GM18519 (cell line): ENCODE measurements around the gene FAM171A1.
"Not testable (repeated sequence)": the region's sequence is repeated elsewhere in the genome, so short reads cannot be mapped to it uniquely, and the experiment has no call there.

Source experiments
- ATAC-seq: cut with Tn5 transposase; IDR thresholded peaks from one replicate; pipeline ENCODE4 v1.9.1; 2021; ENCODE audit warnings: mild to moderate bottlenecking, moderate library complexity; ENCODE audit not compliant: unreplicated experiment, low FRiP score

FAM171A1 gene

DNA sequence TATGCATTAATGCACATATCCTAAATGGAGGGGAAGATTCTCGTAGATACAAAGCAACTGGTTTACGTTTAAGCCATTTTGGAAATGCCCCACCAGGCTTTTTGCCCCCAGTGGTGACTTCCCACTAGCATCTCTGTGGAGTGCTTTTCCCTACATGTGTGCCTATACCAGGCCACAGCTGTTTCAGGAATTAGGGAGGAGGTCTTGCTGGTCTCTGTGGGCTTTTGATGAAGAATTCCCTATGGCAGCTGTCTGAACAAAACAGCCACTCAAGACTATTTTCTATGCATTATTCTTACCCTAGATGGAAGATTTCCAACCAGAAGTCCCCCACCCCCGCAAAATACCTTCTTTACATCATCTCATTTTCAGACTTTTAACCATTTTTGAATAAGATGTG lies 150.6 kb downstream of the FAM171A1 start:
- ATAC-seq, result no peak

DNA sequence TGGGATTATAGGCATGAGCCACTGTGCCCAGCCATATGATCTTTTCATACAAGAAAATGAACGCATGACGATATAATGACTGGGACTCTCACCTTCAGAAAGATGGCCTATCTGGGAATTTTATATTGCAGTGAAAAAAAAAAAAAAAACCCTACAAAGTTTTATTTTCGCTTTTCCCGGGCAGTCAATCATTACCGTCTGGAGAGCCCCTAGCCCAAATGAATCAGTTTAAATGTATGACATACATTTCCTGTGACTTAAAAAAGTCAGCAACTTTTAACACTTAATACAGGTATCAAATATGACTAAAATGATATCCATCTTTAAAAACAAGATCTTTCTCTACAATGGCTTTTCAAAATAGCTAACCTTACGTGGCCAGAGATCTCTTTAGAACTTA lies 154.4 kb downstream of the FAM171A1 start:
- ATAC-seq, result no peak

DNA sequence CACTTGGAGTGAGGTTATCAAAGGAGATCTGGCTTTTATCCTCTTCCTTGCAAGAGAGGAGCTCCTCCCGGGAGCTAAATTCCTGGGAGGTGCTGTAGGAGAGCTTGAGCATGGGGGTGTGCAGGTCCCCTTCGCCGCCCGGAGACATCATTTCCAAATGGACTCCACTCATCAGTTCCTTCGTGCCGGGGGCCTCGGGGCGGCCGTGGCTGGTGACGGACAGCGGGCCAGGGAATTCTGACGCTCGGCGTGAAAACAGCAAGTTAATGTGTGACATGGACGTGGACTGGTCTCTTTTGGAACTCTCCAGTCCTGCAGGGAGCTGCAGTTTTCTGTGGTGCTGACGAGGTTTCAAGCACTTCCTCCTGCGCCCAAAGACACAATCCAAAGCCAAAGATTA lies 156.9 kb downstream of the FAM171A1 start:
- ATAC-seq, result no peak

DNA sequence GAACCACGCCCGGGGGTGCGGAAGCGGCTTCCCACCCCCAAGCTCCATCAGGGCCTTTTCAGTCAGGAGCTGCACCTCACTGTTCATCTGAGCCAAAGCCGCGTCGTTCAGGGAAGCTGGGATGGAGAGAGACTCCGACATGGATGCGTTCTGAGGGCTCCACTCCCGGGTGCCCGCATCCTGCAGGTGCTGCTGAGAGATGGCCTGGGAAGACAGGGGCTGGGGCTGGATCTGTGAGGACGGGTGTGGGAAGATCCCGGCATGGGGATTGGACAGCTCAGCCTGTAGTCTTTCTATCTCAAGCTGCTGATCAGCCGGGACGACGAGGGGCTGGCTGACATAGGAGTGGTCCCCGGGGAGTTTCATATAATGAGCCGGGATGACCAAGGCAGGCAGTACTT lies 157.6 kb downstream of the FAM171A1 start:
- ATAC-seq, result no peak

DNA sequence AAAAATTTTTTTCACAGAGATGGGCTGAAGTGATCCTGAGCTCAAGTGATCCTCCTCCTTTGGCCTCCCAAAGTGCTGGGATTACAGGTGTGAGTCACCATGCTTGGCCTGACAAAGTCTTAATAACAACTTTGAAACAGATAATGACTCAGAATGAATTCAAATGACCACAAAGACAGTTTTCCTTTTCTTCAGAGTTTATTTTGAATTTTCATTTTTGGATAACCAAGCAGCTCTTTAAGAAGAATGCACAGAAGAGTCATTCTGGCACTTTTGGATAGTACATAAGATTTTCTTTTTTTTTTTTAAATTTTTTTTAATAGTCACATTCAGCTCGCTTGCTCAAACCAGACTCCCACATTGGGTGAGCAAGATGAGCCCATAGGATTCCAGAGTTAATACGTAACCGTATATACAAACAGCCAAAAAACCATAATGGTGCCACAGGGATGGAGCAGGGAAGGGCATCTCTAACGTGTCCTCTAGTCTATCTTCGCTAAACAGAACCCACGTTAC lies 159.6 kb downstream of the FAM171A1 start:
- ATAC-seq, result no peak

DNA sequence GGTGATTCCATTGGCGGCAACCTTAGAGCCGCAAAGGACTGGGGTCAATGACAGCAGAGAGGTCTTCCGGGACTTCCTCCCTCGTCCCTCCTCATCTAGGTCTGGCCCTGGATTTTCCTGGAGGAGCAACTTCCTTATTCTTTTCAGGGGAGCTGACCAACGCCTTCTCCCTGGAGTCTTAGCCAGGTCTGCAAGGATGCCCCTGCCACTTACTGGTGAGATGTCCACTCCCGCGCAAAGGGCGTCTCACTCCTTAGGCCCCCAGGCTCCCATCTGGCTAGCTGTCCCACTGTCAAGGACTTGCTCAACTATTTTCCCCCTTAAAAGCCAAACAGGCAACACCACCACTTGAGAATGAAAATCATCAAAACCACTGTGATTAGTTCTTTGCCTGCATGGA lies 160.6 kb downstream of the FAM171A1 start:
- ATAC-seq, result no peak

DNA sequence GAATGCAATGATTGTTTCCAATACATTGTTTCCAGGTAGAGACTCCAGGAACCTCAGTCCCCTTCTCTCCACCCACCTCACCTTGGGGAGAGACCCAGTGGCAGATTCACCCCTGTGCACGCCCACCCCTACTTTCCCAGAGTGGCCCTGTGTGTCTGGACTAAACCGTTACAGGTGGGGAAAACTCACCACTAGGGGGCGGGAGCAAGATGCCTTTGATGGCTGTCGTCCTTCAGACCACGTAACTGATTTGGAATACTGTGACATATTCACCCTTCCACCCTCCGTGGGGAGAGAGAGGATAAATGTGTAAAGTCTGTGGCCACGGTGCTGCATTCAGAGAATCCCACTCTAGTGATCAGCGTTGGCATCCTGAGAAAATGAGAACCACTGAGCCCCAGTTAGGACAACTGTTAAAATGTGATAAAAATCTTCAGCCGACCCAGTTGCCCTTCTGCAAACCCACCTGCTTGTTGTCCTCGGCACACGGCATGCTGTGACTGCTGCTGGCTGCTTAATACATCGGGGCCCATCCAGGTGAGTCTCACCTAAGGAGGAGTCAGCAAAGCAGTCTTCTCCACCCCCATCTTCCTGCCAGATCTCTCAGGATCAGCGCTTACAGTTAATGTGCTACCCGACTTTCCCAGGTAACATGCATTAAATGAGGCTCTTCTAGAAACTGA lies 161.1 kb downstream of the FAM171A1 start:
- no peak for ATAC-seq

DNA sequence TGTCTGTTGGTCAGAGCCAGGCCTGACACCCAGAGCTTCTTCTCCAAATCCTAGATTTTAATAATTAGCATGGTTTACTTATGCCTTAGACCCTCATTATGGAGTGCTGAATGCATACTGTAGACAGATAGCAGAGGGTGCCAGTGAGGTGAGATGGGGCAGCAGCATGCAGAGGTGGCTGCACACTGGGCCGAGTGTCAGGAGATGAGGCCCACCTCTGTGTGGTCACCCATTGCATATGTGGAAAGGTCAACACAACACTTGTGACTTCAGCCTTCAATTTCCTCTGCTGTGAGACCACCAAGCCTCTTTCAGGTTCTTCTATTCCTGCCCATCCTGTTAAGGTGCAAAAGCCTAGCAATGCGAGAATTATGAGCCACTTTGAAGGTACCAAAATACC lies 162.9 kb downstream of the FAM171A1 start:
- no peak for ATAC-seq

DNA sequence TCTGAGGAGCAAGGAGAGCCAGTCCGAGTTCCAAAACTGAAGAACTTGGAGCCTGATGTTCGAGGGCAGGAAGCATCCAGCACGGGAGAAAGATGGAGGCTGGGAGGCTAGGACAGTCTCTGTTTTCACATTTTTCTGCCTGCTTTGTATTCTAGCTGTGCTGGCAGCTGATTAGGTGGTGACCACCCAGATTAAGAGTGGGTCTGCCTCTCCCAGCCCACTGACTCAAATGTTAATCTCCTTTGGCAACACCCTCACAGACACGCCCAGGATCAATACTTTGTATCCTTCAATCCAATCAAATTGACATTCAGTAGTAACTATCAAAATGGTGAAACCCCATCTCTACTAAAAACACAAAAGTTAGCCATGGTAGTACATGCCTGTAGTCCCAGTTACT lies 163.7 kb downstream of the FAM171A1 start:
- not testable (repeated sequence) for ATAC-seq

DNA sequence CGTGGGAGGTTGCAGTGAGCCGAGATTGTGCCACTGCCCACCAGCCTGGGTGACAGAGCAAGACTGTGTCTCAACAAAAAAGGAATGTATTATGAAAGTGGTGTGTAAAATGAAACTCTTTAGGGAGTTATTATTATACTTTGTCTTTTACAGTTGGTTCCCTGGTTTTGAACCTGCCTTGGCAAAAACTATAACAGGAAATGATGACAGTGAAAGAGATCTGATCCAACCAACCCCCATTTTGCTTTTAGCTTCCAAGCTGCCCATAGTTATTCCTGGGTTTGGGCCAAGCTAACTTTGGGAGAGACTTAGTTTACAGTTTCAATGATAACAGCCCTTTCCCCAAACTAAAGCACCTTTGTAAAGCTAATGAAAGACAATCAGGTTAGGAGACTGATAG lies 168.4 kb downstream of the FAM171A1 start:
- no peak for ATAC-seq

DNA sequence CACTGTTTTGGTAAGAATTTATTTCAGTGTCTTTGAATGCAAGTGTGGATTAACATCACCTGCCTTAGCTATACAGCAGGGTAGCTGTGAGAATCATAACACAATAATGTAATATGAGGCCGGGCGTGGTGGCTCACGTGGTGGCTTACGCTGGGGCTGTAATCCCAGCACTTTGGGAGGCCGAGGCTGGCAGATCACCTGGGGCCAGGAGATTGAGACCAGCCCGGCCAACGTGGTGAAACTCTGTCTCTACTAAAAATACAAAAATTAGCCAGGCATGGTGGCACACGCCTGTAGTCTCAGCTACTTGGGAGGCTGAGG lies 168.8 kb downstream of the FAM171A1 start:
- ATAC-seq, result not testable (repeated sequence)

DNA sequence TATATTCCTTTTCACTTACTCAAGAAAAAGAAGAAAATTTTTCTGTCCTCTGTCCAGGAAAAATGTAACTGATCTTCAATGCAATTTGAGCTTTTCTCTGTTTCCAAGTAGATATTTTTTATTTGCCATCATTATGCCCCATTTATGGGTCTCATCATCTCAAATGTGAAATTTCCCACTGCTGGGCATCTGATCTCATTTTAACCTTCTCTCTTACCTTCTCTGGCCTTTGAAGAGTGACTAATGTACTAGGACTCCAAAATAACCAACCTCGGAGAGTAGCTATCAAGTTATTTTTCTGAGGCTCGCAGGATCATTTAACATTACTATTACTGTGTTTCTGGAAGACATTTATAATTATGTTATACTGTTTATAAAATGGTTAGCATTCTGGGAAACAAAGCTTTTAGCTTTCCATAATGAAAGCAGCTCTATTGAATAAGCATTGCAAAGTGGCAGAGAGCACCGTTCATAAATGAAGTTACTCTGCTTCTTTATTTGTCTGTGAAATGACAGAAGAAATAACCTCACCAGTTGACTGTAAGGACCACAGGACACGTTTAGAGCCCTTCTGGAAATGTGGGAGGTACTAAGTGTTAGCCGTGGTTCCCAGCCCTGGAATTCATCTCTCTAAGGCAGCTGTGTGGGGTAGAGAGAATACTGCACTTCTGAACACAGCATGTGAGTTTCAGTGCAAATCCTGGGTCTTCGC lies 169.3 kb downstream of the FAM171A1 start:
- ATAC-seq, result no peak

DNA sequence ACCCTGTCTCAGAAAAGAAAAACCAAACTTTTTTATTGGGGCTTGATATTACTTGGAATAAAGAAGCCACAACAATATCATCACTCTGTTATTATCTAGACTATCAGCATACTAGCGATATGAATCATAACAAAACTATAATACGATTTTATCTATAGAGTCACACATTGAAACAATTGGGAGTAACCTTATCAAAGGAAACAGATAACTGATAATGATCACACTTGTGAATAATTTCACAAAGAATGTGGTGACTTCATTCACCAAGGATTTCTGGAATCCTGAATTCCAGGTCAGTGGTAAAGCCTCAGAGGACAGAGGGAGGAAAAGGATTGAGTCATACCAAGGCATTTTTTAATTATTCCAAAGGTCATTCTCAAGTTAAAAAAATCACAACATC lies 170.5 kb downstream of the FAM171A1 start:
- no peak for ATAC-seq

DNA sequence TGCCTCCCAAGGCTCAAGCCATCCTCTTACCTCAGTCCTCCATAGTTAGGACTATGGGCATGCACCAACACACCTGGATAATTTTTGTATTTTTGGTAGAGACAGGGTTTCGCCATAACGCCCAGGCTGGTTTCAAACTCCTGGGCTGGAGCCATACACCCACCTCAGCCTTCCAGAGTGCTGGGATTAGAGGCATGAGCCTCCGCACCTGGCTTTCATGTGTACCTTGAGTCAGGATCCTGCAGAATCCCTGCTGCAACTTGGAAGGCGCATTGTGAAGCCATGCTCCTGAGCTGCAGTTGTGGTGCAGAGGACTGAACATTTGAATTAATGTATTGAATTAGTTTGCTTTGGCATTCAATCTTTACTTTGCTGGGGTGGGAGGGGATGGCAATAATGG lies 173.2 kb downstream of the FAM171A1 start:
- no peak for ATAC-seq

DNA sequence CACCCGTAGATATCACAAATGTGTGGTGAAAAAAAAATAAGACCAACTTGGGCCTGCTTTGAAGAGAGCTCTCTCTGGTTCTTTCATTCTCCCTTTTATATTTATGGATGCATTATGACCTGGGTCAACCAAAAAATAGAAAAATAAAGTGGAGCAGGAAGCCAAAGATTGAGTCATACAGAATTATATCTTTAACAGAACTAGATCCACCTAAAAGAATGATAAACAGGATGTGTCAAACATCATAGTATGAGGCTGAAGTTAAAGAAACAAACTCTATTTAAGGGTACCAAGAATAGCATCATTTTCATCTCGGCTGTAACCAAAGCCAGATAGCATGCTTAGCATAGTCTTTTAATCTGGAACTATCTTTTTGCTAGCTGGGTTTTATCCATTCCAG lies 173.8 kb downstream of the FAM171A1 start:
- ATAC-seq, result no peak

DNA sequence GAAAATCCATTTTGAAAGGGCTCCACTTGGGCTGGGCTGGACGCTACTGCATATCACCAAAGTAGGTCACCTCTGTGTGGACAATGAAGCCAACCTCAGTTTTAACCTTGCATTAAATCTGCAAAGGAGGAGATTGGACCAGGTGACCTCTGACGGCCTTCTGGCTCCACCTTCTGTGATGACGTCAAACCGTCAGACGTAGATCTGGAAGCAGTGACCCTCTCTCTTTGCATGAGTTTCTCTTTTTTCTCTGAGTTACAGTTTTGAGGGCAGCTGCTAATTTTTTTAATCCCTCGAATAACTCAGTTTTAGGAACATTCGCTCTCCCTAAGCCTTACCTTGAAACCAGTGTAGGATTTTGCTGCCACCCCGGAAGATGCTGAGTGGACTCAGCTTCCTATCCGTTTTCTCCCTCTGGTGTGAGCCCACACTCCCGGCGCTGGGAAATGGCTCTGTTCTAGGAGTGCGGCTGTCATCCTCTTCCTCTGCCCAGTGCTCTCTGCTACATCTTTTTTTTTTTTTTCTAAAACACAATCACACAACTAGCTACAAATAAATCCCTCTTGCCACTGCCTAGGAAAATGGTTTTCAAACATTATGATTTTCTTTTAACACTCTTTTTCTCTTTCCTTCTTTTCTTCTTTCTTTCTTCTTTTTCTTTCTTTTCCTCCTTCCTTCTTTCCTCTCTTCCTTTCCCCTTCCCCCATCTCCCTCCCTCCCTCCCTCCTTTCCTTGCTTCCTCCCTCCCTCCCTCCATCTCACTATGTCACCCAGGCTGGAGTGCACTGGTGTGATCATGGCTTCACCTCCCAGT lies 174.9 kb downstream of the FAM171A1 start:
- no peak for ATAC-seq

DNA sequence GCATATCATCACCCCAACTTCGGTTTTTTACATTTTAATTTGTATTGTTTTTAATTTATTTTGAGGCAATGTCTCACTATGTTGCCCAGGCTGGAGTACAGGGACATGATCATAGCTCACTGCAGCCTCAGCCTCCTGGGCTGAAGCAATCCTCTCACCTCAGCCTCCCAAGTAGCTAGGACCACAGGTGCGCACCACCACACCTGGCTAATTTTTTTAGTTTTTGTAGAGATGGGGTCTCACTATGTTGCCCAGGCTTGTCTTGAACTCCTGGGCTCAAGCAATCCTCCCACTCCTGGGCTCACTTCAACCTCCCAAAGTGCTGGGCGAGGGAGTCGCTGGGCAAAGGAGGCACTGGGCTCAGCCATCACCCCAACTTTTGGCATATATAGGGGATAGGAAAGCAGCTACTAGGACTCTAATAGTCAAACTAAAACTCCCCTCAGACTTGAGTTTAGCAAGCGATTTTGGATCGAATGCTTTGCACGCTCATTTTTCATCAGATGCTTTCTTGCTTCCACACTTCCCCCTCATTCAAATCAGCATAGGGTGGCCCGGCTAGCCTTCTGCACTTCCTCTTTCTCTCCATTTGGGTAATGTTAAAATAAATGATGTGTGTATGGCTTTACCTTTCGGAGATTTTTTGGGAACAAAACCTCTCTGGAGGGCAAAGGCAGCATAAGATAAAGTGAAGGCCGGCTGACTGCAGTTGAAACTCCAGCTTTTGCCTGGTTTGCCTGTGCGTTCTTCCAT lies 181.8 kb downstream of the FAM171A1 start:
- ATAC-seq, result no peak

DNA sequence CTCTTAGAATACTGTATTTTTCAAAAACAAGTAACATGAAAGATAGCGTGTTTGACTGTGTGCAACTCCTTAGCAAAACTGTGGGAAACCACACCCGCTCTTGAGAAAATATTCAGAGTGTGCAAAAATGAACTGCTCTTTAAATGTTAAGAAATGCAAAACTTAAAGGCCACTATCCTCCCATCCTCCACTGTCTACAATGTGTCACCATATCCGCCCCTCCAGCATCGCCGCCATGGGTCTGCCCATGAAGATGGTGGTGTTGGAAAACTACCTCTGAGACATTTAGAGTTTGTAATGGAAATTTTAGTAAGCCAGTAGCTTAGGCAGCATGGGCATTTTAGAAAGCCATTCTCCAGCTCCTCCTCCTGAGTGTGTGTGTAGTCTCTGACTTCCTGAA lies 182.5 kb downstream of the FAM171A1 start:
- ATAC-seq, result no peak

DNA sequence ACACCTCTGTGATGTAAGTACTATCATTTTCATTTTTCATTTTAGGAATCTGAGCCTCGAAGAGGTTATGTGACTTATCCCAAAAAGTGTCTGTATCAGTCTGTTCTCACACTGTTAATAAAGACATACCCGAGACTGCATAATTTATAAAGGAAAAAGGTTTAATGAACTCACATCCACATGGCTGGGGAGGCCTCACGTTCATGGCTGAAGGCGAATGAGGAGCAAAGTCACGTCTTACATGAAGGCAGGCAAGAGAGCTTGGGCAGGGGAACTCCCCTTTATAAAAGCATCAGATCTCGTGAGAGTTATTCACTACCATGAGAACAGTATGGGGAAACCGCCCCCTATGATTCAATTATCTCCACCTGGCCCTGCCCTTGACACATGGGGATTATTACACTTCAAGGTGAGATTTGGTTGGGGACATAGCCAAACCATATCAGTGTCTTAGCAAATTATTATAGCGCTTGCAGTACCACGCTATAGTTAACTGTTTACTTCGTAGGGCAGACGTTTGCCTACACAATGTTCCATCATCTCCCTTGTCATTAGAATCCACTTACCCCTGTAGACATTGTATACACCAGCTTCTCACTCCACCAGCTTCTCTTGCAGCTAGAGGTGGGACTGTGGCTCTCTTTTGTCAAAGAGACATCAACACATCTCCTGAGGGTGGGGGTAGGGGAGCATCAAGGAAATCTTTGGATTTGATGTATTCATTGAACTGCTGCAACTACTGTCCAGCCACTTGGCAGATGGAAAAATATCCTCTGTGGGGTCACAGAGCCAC lies 187.2 kb downstream of the FAM171A1 start:
- ATAC-seq, result no peak
